ENCODE results near the gene SERBP1. TPM values are rescaled to one million over a fixed set of nuclear protein-coding genes. Genes with fewer than 3 reads are reported as not detected.
"Not testable (repeated sequence)": the region's sequence is repeated elsewhere in the genome, so short reads cannot be mapped to it uniquely, and the experiment has no call there.

The SERBP1 gene
- total RNA-seq, 1 donor from 2014 or later, result 210 TPM

DNA sequence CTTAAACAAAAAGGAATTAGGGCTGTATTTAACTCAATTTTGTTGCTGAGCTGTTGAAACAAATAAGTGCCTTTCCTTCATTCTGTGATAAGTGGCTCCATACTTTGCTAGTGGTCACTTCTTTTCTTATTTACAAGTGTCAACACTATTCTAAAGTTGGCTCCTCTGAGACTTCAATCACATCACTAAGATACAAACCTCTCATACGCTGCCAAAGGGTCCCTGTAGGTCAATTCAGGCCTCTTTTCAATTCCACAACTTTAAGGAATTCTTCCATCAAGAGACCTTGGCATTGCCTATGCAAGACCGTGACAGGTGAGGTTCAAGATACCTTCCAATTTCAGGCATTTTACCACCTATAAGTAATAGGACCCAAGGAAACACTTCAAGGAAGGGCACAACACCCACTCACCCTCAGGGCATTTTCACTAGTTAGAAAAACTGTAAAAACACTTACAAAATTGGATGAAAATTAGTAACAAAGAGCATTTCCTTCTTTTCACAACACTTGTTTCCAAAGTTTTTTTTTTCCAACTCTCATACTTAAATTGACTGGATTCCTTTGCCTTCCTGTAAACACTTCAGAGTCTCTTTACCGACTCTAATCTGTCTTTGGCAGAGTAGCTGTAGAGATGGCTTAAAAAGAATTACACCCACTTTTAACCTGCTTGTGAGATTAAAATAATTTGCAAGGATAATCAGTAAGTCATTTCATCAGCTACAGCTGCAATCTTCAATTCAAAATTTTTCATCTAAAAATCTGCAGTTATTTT is 24.5 kb downstream of the SERBP1 start:
- no peak for DNase-seq

- no peak for DNase-seq
Measured at GRCh38 chr1:67404212-67404620, 26.0 kb downstream of the SERBP1 start.

- no peak for DNase-seq
Measured at GRCh38 chr1:67401443-67401842, 28.8 kb downstream of the SERBP1 start.

DNA sequence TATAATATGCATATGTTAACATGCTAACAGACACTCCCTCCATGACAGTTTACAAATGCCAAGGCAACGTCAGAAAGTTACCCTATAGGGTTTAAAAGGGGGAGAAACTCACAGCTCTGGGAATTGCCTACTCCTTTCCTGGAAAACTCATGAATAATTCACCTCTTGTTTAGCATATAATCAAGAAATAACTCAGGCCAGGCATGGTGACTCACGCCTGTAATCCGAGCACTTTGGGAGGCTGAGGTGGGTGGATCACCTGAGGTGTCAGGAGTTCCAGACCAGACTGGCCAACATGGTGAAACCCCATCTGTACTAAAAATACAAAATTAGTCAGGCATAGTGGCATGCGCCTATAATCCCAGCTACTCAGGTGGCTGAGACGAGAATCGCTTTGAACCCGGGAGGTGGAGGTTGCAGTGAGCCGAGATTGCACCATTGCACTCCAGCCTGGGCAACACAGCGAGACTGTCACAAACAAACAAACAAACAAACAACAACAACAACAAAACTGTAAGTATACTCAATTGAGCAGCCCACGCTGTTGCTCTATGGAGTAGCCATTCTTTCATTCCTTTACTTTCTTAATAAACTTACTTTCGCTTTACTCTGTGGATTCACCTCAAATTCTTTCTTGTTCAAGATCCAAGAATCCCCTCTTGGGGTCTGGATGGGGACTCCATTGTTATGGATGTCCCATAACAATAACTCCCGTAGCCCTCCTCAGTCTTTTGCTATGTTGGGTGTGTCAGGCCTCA is 30.0 kb downstream of the SERBP1 start:
- not testable (repeated sequence) for DNase-seq

- DNase-seq, result no peak
Measured at GRCh38 chr1:67399199-67399993, 30.8 kb downstream of the SERBP1 start.

- DNase-seq, result no peak
Measured at GRCh38 chr1:67394548-67394947, 35.7 kb downstream of the SERBP1 start.

- DNase-seq, result peak; percentile 16
Measured at GRCh38 chr1:67393737-67394136, 36.5 kb downstream of the SERBP1 start.

DNA sequence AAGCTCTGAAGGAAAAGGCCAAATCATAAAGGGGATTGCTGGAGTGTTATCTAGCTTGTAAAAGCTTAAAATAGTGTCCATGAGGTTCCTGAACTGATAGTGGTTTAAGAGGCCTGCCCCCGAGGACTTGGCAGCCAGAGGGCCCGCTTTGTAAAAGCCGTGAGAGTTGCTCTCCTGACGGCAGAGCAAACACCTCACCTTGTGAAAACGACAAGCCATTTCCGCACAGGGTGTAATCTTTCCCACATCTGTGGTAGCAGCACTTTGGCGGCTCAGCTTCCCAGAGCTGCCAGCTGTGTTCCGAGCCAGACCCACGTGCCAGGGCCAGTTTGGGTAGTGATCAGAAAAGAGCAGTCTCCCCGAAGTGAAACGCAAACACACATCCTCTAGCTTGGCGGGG is 37.0 kb downstream of the SERBP1 start:
- DNase-seq, result no peak

GRCh38 chr1:67390041-67390887 is 39.9 kb downstream of the SERBP1 start:
- DNase-seq, result no peak

DNA sequence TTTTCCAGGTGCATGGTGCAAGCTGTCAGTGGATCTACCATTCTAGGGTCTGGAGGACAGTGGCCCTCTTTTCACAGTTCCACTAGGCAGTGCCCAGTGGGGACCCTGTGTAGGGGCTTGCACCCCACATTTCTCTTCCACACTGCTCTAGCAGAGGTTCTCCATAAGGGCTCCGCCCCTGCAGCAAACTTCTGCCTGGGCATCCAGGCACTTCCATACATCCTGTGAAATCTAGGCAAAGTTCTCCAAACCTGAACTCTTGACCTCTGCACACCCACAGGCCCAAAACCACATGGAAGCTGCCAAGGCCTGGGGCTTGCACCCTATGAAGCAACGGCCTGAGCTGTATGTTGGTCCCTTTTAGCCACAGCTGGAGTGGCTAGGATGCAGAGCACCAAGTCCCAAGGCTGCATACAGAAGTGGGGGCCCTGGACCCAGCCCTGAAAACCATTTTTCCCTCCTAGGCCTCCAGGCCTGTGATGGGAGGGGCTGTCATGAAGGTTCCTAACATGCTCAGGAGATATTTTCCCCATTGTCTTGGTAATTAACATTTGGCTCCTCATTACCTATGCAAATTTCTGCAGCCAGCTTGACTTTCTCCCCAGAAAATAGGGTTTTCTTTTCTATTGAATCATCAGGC is 46.1 kb downstream of the SERBP1 start:
- no peak for DNase-seq

DNA sequence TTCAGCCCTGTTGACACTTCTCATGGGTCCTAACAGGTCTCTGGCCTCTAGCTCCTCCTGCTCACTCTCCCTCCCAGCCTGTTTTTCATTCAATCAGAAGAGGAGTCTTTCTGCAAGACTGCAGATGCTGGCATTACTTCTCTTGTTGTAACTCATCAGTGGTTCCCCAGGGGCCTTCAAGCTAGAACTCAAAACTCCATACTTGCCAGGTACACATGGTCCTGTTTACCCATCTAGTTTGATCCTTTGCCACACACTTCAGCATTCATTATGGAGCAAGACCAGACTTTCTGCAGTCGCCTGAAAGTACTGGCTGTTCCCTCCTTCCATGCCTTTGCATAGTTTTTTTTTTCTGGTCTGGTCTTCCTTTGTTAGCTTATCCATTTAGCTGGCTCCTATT is 47.9 kb downstream of the SERBP1 start:
- DNase-seq, result peak; percentile 15

GRCh38 chr1:67381154-67381553 is 49.0 kb downstream of the SERBP1 start:
- DNase-seq, result no peak

GRCh38 chr1:67377253-67377652 is 52.9 kb downstream of the SERBP1 start:
- no peak for DNase-seq

GRCh38 chr1:67376381-67376780 is 53.8 kb downstream of the SERBP1 start:
- no peak for DNase-seq

GRCh38 chr1:67372898-67373297 is 57.3 kb downstream of the SERBP1 start:
- DNase-seq, result no peak

GRCh38 chr1:67372136-67372535 is 58.1 kb downstream of the SERBP1 start:
- DNase-seq, result no peak

GRCh38 chr1:67371681-67372080 is 58.5 kb downstream of the SERBP1 start:
- DNase-seq, result no peak

- no peak for DNase-seq
Measured at GRCh38 chr1:67371043-67371442, 59.2 kb downstream of the SERBP1 start.

DNA sequence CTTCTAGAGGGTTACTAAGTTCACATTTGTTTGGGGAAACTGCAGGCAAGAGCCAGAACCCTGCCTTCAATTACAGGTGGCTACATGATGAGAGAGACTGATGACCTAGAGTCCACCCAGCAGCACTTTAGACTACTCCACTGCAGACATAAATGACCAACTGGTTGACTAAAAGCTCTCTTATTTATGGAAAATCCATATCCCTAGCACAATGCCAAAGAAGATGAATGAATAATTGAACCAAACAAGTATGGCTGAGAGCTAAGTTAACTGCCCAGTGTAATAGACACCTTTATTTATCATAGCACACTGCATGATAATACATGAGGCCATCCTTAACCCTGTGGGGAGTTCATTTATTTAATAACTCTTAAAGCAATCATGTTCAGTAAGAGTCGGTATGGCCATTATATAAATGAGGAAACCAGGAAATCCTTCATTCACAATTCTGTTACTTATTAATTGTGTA is 62.1 kb downstream of the SERBP1 start:
- DNase-seq, result no peak

DNA sequence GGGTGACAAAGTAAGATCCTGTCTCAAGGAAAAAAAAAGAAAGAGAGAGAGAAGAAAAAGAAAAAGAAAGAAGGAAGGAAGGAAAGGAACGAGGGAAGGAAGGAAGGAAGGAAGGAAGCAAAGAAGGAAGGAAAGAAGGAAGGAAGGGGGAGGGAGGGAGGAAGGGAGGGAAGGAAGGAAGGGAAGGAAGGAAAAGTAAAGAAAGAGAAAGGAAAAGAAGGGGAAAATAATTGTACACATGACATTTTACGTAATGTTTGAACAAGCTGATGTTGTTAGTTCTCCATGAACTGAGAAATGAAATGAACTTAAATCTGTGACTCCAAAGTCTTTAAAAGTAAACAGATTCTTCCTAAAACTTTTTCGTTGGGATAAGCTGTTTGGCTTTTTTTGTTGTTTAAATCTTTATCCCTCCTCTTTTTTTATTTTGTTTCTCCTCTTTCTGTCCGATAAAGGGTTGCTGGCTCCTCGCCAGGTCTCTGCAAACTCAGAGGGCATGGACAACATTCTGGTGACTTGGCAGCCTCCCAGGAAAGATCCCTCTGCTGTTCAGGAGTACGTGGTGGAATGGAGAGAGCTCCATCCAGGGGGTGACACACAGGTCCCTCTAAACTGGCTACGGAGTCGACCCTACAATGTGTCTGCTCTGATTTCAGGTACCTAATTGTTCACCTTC is 62.7 kb downstream of the SERBP1 start:
- no peak for DNase-seq

- DNase-seq, result no peak
Measured at GRCh38 chr1:67361641-67362040, 68.6 kb downstream of the SERBP1 start.
